ENCODE results near the gene RAB2B.
A peak's percentile ranks its signal among the peaks of the same experiment; 100 is the strongest.

Gene RAB2B

GRCh38 chr14:21476925-21477681, at the start of gene RAB2B, which contains the start of gene TOX4:
TSS of gene RAB2B (minus strand) at chr14:21476959. CDS start at chr14:21476872, 87 bp downstream.
TSS of gene TOX4 (plus strand) at chr14:21477195. CDS start at chr14:21477279, 84 bp downstream.
- H3K4me3 ChIP-seq (ENCODE audit: severe bottlenecking), result peak within 1 kb of the TSS; percentile 84
- peaks cover 63% of the 10 kb centered on the region for H3K36me3 ChIP-seq (ENCODE audit: low read depth)
- H3K4me1 ChIP-seq (ENCODE audit: insufficient read depth, poor library complexity, severe bottlenecking), result peaks cover 5% of the 10 kb centered on the region
- H3K27me3 ChIP-seq (ENCODE audit: insufficient read depth, poor library complexity, severe bottlenecking), result no peaks in the 10 kb centered on the region
- no peaks in the 10 kb centered on the region for H3K9me3 ChIP-seq (ENCODE audit: severe bottlenecking)
- peak; percentile 95 for ATAC-seq (ENCODE audit: low read depth)
- peak within 1 kb of the TSS; percentile 60 for H3K27ac ChIP-seq (ENCODE audit: poor library complexity, severe bottlenecking)
- peak; percentile 98 for DNase-seq (ENCODE audit: low spot score)
- peak; percentile 99 for TF ChIP-seq CTCF (IDR thresholded peaks at IDR 0.05; ENCODE audit: poor library complexity, severe bottlenecking)

- Histone ChIP-seq H3K9me3 (ENCODE audit: severe bottlenecking) (no peaks in the 10 kb centered on the region), H3K27ac (ENCODE audit: poor library complexity, severe bottlenecking) (no peak within 1 kb of the TSS), H3K4me3 (ENCODE audit: severe bottlenecking) (peak within 1 kb of the TSS; percentile 52), H3K27me3 (ENCODE audit: insufficient read depth, poor library complexity, severe bottlenecking) (no peaks in the 10 kb centered on the region), H3K4me1 (ENCODE audit: insufficient read depth, poor library complexity, severe bottlenecking) (peaks cover 6% of the 10 kb centered on the region), H3K36me3 (ENCODE audit: low read depth) (no peaks in the 10 kb centered on the region)
- DNase-seq (ENCODE audit: low spot score) (peak; percentile 72), ATAC-seq (ENCODE audit: low read depth) (peak; percentile 80)
- TF ChIP-seq CTCF (IDR thresholded peaks at IDR 0.05; ENCODE audit: poor library complexity, severe bottlenecking), result no peak
Measured at GRCh38 chr14:21525962-21526671, 49.4 kb upstream of the RAB2B start, which contains the start of gene SALL2. TSS of gene SALL2 (minus strand) at chr14:21526346. CDS start at chr14:21526127, 219 bp downstream.

- Histone ChIP-seq H3K27me3 (ENCODE audit: insufficient read depth, poor library complexity, severe bottlenecking) (no peaks in the 10 kb centered on the region), H3K9me3 (ENCODE audit: severe bottlenecking) (no peaks in the 10 kb centered on the region), H3K4me1 (ENCODE audit: insufficient read depth, poor library complexity, severe bottlenecking) (peaks cover 2% of the 10 kb centered on the region), H3K27ac (ENCODE audit: poor library complexity, severe bottlenecking) (no peak overlapping the region), H3K4me3 (ENCODE audit: severe bottlenecking) (peak overlapping the region; percentile 52), H3K36me3 (ENCODE audit: low read depth) (no peaks in the 10 kb centered on the region)
- DNase-seq (ENCODE audit: low spot score), result no peak
- TF ChIP-seq CTCF (IDR thresholded peaks at IDR 0.05; ENCODE audit: poor library complexity, severe bottlenecking), result no peak
- peak; percentile 11; the same call in 2 of the 3 replicates for ATAC-seq (ENCODE audit: low read depth)
Measured at GRCh38 chr14:21525571-21525961, 48.8 kb upstream of the RAB2B start.

- ATAC-seq (ENCODE audit: low read depth), result no peak
- Histone ChIP-seq H3K9me3 (ENCODE audit: severe bottlenecking) (no peaks in the 10 kb centered on the region), H3K27me3 (ENCODE audit: insufficient read depth, poor library complexity, severe bottlenecking) (no peaks in the 10 kb centered on the region), H3K27ac (ENCODE audit: poor library complexity, severe bottlenecking) (no peak overlapping the region), H3K36me3 (ENCODE audit: low read depth) (no peaks in the 10 kb centered on the region), H3K4me1 (ENCODE audit: insufficient read depth, poor library complexity, severe bottlenecking) (no peaks in the 10 kb centered on the region), H3K4me3 (ENCODE audit: severe bottlenecking) (peak overlapping the region; percentile 52)
- TF ChIP-seq CTCF (IDR thresholded peaks at IDR 0.05; ENCODE audit: poor library complexity, severe bottlenecking), result no peak
- DNase-seq (ENCODE audit: low spot score), result no peak
Measured at GRCh38 chr14:21524575-21525490, 48.1 kb upstream of the RAB2B start.

Measured in RWPE2 (cell line).